ENCODE data around the gene XKR7. TPM values are rescaled to one million over a fixed set of nuclear protein-coding genes. Genes with fewer than 3 reads are reported as not detected.

The XKR7 gene
- total RNA-seq, 2 experiments from 2014 or later = not detected

GRCh38 chr20:32009564-32009963 lies 41.6 kb downstream of the XKR7 start:
- intact Hi-C loops (cut with micrococcal nuclease) = no loop called here
- no peak for DNase-seq
- no peaks in the 10 kb centered on the region for H3K36me3 Mint-ChIP-seq (ENCODE audit: low read depth)
- ChIA-PET CTCF (interaction anchor here (1.0 kb wide), 1 partner anchor 92 kb away, joined by 3 read pairs; no protein-coding TSS in a partner anchor), POLR2A (no interaction called here)
- H3K27ac Mint-ChIP-seq = no peak overlapping the region
- no peak for ATAC-seq
- no peaks in the 10 kb centered on the region for H3K9me3 Mint-ChIP-seq
- peaks cover 4% of the 10 kb centered on the region for H3K27me3 Mint-ChIP-seq
- TF ChIP-seq CTCF (IDR thresholded peaks at IDR 0.05) = no peak
- H3K4me1 Mint-ChIP-seq (ENCODE audit: low read depth) = no peaks in the 10 kb centered on the region
- no peak overlapping the region for H3K4me3 Mint-ChIP-seq

GRCh38 chr20:32010101-32010500 lies 42.1 kb downstream of the XKR7 start, which contains the start of gene CCM2L:
Gene CCM2L, plus strand, starts transcription at chr20:32010438. Its CDS starts 17 bp downstream, at chr20:32010455.
- Mint-ChIP-seq H3K27me3 (peaks cover 8% of the 10 kb centered on the region), H3K4me1 (ENCODE audit: low read depth) (no peaks in the 10 kb centered on the region), H3K4me3 (no peak within 1 kb of the TSS), H3K27ac (no peak within 1 kb of the TSS), H3K9me3 (no peaks in the 10 kb centered on the region), H3K36me3 (ENCODE audit: low read depth) (no peaks in the 10 kb centered on the region)
- TF ChIP-seq CTCF (IDR thresholded peaks at IDR 0.05) = no peak
- ChIA-PET POLR2A (no interaction called here), CTCF (interaction anchor here (1.0 kb wide), 1 partner anchor 92 kb away, joined by 3 read pairs; no protein-coding TSS in a partner anchor)
- DNase-seq = no peak
- intact Hi-C loops (cut with micrococcal nuclease) = no loop called here
- ATAC-seq = no peak

GRCh38 chr20:32010666-32011065 lies 42.7 kb downstream of the XKR7 start:
- intact Hi-C loops (cut with micrococcal nuclease) = no loop called here
- no peaks in the 10 kb centered on the region for H3K4me1 Mint-ChIP-seq (ENCODE audit: low read depth)
- ChIA-PET POLR2A (no interaction called here), CTCF (interaction anchor here (1.0 kb wide), 1 partner anchor 93 kb away, joined by 3 read pairs; no protein-coding TSS in a partner anchor)
- ATAC-seq (no peak), DNase-seq (no peak)
- H3K9me3 Mint-ChIP-seq = no peaks in the 10 kb centered on the region
- no peak for TF ChIP-seq CTCF (IDR thresholded peaks at IDR 0.05)
- H3K27me3 Mint-ChIP-seq = peaks cover 13% of the 10 kb centered on the region
- H3K4me3 Mint-ChIP-seq = no peak overlapping the region
- H3K36me3 Mint-ChIP-seq (ENCODE audit: low read depth) = no peaks in the 10 kb centered on the region
- H3K27ac Mint-ChIP-seq = no peak overlapping the region

- no peak for DNase-seq
- no peaks in the 10 kb centered on the region for H3K36me3 Mint-ChIP-seq (ENCODE audit: low read depth)
- peaks cover 17% of the 10 kb centered on the region for H3K27me3 Mint-ChIP-seq
- ATAC-seq = no peak
- H3K4me1 Mint-ChIP-seq (ENCODE audit: low read depth) = no peaks in the 10 kb centered on the region
- no peak overlapping the region for H3K27ac Mint-ChIP-seq
- no peak for TF ChIP-seq CTCF (IDR thresholded peaks at IDR 0.05)
- CTCF ChIA-PET = interaction anchor here (1.2 to 2.6 kb wide), 3 partner anchors 10 to 79 kb away, joined by 3 to 12 read pairs (median 3); no protein-coding TSS in a partner anchor
- intact Hi-C loops (cut with micrococcal nuclease) = no loop called here
- no peaks in the 10 kb centered on the region for H3K9me3 Mint-ChIP-seq
- no peak overlapping the region for H3K4me3 Mint-ChIP-seq
- POLR2A ChIA-PET = no interaction called here
Observed at GRCh38 chr20:32012159-32012688, 44.3 kb downstream of the XKR7 start.

DNA sequence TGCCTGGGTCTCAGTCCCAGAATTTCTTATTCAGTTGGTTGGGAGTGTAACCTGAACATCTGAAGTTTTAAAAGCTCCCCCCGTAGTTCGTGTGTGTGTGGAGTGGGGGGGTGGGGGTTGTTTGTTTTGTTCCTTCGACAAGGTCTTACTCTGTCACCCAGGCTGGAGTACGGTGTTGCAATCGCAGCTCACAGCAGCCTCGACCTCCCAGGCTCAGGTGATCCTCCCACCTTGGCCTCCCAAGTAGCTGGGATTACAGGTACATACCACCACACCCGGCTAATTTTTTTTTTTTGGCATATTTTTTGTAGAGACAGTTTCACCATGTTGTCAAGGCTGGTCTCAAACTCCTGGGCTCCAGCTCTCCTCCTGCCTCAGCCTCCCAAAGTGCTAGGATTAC lies 45.4 kb downstream of the XKR7 start:
- no peaks in the 10 kb centered on the region for H3K9me3 Mint-ChIP-seq
- H3K4me1 Mint-ChIP-seq (ENCODE audit: low read depth) = peaks cover 4% of the 10 kb centered on the region
- no peak overlapping the region for H3K4me3 Mint-ChIP-seq
- ChIA-PET POLR2A (no interaction called here), CTCF (interaction anchor here (1.0 to 2.6 kb wide), 3 partner anchors 18 to 181 kb away, joined by 3 to 12 read pairs (median 3); no protein-coding TSS in a partner anchor)
- H3K36me3 Mint-ChIP-seq (ENCODE audit: low read depth) = no peaks in the 10 kb centered on the region
- no peak for TF ChIP-seq CTCF (IDR thresholded peaks at IDR 0.05)
- no peak overlapping the region for H3K27ac Mint-ChIP-seq
- H3K27me3 Mint-ChIP-seq = peaks cover 25% of the 10 kb centered on the region
- intact Hi-C loops (cut with micrococcal nuclease) = no loop called here
- ATAC-seq (no peak), DNase-seq (no peak)
